ENCODE measurements around the gene ROPN1L. TPM values are rescaled to one million over a fixed set of nuclear protein-coding genes. Genes with fewer than 3 reads are reported as not detected.

ROPN1L gene
- total RNA-seq, 2 donors from 2014 or later, result not detected

DNA sequence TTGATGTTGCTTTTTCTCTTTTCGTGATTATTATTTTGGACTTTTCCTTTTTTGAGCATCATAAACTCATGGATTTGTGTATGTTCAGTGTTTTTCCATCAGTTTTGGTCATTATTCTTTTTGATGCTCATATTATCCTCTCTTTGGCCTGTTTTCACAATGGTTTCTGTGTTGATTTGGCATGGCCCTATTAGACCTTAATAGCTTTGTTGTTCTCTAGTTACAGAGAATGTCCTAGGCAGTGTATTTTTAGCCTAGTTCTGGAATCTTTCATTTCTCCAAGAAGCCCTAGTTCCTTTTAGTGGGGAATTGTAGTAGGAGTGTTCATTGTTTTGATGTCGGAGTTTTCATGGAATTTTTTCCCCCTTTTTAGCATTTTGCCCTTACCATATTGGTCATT lies 41.3 kb upstream of the ROPN1L start:
- Histone ChIP-seq H3K4me3 (no peak overlapping the region), H3K9me3 (no peaks in the 10 kb centered on the region), H3K4me1 (no peaks in the 10 kb centered on the region), H3K27me3 (no peaks in the 10 kb centered on the region), H3K9ac (ENCODE audit: low read depth in 2 of 2, low read length in 2 of 2) (no peak overlapping the region), H3K27ac (no peak overlapping the region), H3K36me3 (peaks cover 9% of the 10 kb centered on the region)
- intact Hi-C loops (cut with DNase I), result no loop called here
- DNase-seq, result no peak
- TF ChIP-seq, protein P1, sequence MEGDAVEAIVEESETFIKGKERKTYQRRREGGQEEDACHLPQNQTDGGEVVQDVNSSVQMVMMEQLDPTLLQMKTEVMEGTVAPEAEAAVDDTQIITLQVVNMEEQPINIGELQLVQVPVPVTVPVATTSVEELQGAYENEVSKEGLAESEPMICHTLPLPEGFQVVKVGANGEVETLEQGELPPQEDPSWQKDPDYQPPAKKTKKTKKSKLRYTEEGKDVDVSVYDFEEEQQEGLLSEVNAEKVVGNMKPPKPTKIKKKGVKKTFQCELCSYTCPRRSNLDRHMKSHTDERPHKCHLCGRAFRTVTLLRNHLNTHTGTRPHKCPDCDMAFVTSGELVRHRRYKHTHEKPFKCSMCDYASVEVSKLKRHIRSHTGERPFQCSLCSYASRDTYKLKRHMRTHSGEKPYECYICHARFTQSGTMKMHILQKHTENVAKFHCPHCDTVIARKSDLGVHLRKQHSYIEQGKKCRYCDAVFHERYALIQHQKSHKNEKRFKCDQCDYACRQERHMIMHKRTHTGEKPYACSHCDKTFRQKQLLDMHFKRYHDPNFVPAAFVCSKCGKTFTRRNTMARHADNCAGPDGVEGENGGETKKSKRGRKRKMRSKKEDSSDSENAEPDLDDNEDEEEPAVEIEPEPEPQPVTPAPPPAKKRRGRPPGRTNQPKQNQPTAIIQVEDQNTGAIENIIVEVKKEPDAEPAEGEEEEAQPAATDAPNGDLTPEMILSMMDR (IDR thresholded peaks at IDR 0.05), result no peak

DNA sequence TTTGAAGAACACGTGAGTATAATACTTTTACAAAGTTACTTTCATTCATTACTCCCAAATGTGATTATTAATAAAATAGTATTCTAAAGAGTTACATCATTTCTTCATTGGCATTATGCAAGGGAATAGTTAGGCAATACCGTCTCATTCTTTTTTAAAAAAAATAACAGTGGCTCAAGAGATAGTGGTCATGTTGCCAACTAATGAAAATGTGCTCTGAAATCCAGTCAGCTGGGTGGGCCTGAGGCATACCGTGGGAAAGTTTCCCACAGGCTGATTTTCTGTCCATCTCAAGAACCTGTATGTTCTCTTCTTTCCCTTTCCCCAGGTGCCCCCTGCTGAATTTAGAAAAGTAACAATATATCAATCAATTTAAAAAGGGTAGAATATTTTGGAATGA lies 40.8 kb upstream of the ROPN1L start:
- Histone ChIP-seq H3K27me3 (no peaks in the 10 kb centered on the region), H3K4me3 (no peak overlapping the region), H3K36me3 (peaks cover 9% of the 10 kb centered on the region), H3K4me1 (no peaks in the 10 kb centered on the region), H3K9ac (ENCODE audit: low read depth in 2 of 2, low read length in 2 of 2) (no peak overlapping the region), H3K27ac (no peak overlapping the region), H3K9me3 (no peaks in the 10 kb centered on the region)
- TF ChIP-seq, protein P1 (IDR thresholded peaks at IDR 0.05), result no peak
- DNase-seq, result no peak
- intact Hi-C loops (cut with DNase I), result no loop called here

DNA sequence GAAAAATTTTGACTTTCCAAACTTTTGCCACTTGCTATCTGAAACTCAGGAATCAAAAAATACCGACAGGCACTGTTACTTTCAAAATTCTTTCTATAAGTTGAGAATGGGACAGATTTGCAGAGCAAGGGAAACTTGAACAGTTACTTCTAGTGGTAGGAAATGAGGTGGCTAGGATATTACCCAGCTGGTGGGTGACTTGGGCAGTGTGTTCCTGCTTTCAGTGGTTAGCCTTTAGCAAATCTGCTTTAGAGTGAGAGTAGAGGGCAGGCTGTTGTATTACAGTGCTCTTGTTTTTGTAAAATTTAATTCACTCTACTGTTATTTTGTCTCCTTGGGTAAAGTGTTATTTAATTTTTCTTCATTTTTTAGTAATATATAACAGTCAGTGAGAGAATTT lies 40.2 kb upstream of the ROPN1L start:
- TF ChIP-seq, protein P1 (IDR thresholded peaks at IDR 0.05), result no peak
- Histone ChIP-seq H3K27ac (no peak overlapping the region), H3K36me3 (peaks cover 9% of the 10 kb centered on the region), H3K9me3 (no peaks in the 10 kb centered on the region), H3K27me3 (no peaks in the 10 kb centered on the region), H3K9ac (ENCODE audit: low read depth in 2 of 2, low read length in 2 of 2) (no peak overlapping the region), H3K4me3 (no peak overlapping the region), H3K4me1 (no peaks in the 10 kb centered on the region)
- intact Hi-C loops (cut with DNase I), result no loop called here
- DNase-seq, result no peak

DNA sequence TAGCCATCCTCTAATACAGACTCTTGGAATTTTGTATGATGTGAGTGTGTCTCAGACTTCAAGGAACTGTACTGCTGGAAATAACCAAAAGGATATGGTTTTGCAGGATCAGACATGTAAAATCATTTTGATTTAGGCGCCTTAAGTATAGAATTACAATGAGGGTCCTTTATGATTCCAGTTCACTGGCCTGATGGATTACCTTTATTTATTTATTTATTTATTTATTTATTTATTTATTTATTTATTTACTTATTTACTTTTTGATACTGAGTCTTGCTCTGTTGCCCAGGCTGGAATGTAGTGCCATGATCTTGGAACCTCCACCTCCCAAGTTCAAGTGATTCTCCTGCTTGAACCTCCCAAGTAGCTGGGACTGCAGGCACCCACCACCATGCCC lies 37.9 kb upstream of the ROPN1L start:
- Histone ChIP-seq H3K36me3 (peaks cover 14% of the 10 kb centered on the region), H3K9me3 (no peaks in the 10 kb centered on the region), H3K27me3 (no peaks in the 10 kb centered on the region), H3K4me3 (no peak overlapping the region), H3K9ac (ENCODE audit: low read depth in 2 of 2, low read length in 2 of 2) (no peak overlapping the region), H3K27ac (no peak overlapping the region), H3K4me1 (no peaks in the 10 kb centered on the region)
- intact Hi-C loops (cut with DNase I), result no loop called here
- DNase-seq, result no peak
- TF ChIP-seq, protein P1 (IDR thresholded peaks at IDR 0.05), result no peak

DNA sequence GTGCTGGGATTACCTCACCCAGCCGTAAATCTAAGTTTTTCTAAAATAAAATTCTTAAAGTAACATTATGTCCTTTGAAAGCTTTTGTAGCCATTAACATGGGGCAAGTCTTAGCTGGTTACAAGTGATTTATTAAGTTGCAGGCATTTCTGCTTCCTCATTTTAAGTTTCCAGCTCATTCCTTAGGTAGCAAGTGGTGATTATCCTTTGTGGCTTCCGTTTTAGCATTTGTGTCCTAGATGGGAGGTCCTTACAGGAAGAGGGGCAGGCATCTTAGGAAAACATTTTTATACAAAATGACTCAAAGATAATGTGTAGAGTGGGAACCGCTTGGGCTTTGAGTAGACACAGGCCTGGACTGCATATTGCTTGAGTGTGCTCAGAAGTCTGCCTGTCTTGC lies 35.0 kb upstream of the ROPN1L start:
- Histone ChIP-seq H3K27ac (no peak overlapping the region), H3K27me3 (no peaks in the 10 kb centered on the region), H3K4me1 (no peaks in the 10 kb centered on the region), H3K9ac (ENCODE audit: low read depth in 2 of 2, low read length in 2 of 2) (no peak overlapping the region), H3K4me3 (no peak overlapping the region), H3K36me3 (peaks cover 20% of the 10 kb centered on the region), H3K9me3 (no peaks in the 10 kb centered on the region)
- intact Hi-C loops (cut with DNase I), result no loop called here
- TF ChIP-seq, protein P1 (IDR thresholded peaks at IDR 0.05), result no peak
- no peak for DNase-seq

DNA sequence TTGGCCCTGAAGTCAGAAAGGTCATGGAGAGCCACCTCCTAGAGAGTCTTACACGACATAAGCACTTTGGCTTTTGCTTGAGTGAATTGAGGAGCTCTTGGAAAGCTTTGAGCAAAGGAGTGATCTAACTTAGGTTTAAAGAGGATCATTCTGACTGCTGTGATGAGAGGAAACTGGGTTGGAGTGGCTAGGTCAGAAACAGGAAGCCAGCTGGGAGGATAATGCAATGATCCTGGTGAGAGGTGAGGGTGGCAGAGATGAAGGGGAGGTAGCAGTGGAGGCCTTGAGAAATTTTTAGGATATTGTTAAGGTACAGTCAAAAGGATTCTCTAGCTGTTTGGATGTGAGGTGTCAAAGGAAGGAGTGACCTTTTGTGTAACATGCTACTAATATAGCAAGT lies 32.2 kb upstream of the ROPN1L start:
- H3K4me1 ChIP-seq, result no peaks in the 10 kb centered on the region
- intact Hi-C loops (cut with DNase I), result no loop called here
- H3K36me3 ChIP-seq, result peaks cover 23% of the 10 kb centered on the region
- H3K27ac ChIP-seq, result no peak overlapping the region
- no peak for DNase-seq
- H3K9me3 ChIP-seq, result no peaks in the 10 kb centered on the region
- H3K27me3 ChIP-seq, result no peaks in the 10 kb centered on the region
- TF ChIP-seq, protein P1 (IDR thresholded peaks at IDR 0.05), result no peak
- H3K4me3 ChIP-seq, result no peak overlapping the region
- no peak overlapping the region for H3K9ac ChIP-seq (ENCODE audit: low read depth in 2 of 2, low read length in 2 of 2)

Measured in colonic mucosa (tissue), 4 donors.